Coronary artery (tissue), 2 donors: ENCODE results near the gene SLC22A5.

Source experiments
- DNase-seq: peaks from one replicate; pipeline ENCODE4 v3.0.0-alpha.2; 2017; ENCODE audit warnings: low spot score
- H3K27ac ChIP-seq, 2 donors: fragments of 200-600 bp; sonication (generic); one replicate each; pipeline ENCODE4 v1.5.1; 2016 to 2019
- H3K4me3 ChIP-seq: fragments of 200-600 bp; sonication (generic); 2 replicates; pipeline ENCODE4 v1.5.1; 2016; ENCODE audit warnings: mild to moderate bottlenecking, moderate library complexity
- CTCF ChIP-seq: fragments of 200-600 bp; sonication (generic); IDR thresholded peaks from one replicate; pipeline ENCODE4 v1.5.1; 2019; ENCODE audit warnings: antibody characterized with exemption

SLC22A5 gene

GRCh38 chr5:132364319-132364718, 5.2 kb upstream of the SLC22A5 start:
- no peak for DNase-seq
- H3K27ac ChIP-seq = peak overlapping the region; percentile 59 to 60

GRCh38 chr5:132365213-132365612, 4.3 kb upstream of the SLC22A5 start:
- no peak for DNase-seq
- TF ChIP-seq CTCF = no peak
- Histone ChIP-seq H3K27ac (no peak overlapping the region), H3K4me3 (no peak overlapping the region)

More at GRCh38 chr5:132364319-132364718, 5.2 kb upstream of the SLC22A5 start:
- no peak for TF ChIP-seq CTCF
- no peak overlapping the region for H3K4me3 ChIP-seq

- DNase-seq = no peak
- no peak overlapping the region for H3K27ac ChIP-seq
- TF ChIP-seq CTCF = no peak
- H3K4me3 ChIP-seq = no peak overlapping the region
These were observed 1.3 kb upstream of the SLC22A5 start for GRCh38 chr5:132368186-132368585.

- DNase-seq = no peak
- peak overlapping the region; percentile 90 for H3K4me3 ChIP-seq
- peak overlapping the region; percentile 85 to 91 for H3K27ac ChIP-seq
- TF ChIP-seq CTCF = no peak
These were observed 470 bp upstream of the SLC22A5 start for GRCh38 chr5:132369007-132369473.

GRCh38 chr5:132370181-132370970, 866 bp downstream of the SLC22A5 start:
- DNase-seq = no peak
- TF ChIP-seq CTCF = no peak

GRCh38 chr5:132370971-132371602, 1.6 kb downstream of the SLC22A5 start:
- Histone ChIP-seq H3K4me3 (peak overlapping the region; percentile 90), H3K27ac (peak overlapping the region in 1 of 2 donors; percentile 85)
- DNase-seq = no peak
- no peak for TF ChIP-seq CTCF

More at GRCh38 chr5:132370181-132370970, 866 bp downstream of the SLC22A5 start:
- peak overlapping the region; percentile 85 to 91 for H3K27ac ChIP-seq
- peak overlapping the region; percentile 90 for H3K4me3 ChIP-seq
